WTC11 (cell line): Measurements from ENCODE around the gene ISY1. TPM values are rescaled to one million over a fixed set of nuclear protein-coding genes. Genes with fewer than 3 reads are reported as not detected.
A peak's percentile ranks its signal among the peaks of the same experiment; 100 is the strongest.
"Not testable (repeated sequence)": the region's sequence is repeated elsewhere in the genome, so short reads cannot be mapped to it uniquely, and the experiment has no call there.

ENCODE experiments used
- ATAC-seq: fragments of 200-7000 bp; cut with Tn5 transposase; 2 replicates; pipeline ENCODE4 v1.10.0; 2021; ENCODE audit warnings: mild to moderate bottlenecking, moderate library complexity
- CTCF ChIA-PET: fragments of 300-600 bp; sonication (Branson Sonifier 250); formaldehyde crosslinking; loops from one replicate; lab custom pipeline; 2021; ENCODE audit warnings: antibody characterized with exemption; lab: Charles Lee
- POLR2A ChIA-PET: fragments of 350-600 bp; sonication (Branson Sonifier 250); formaldehyde crosslinking; loops from one replicate; lab custom pipeline; 2021; ENCODE audit warnings: antibody characterized with exemption; lab: Charles Lee
- DNase-seq: peaks from one replicate; pipeline ENCODE4 v3.0.0; 2021; ENCODE audit warnings: low spot score
- H3K27ac Mint-ChIP-seq: 2 replicates; pipeline ENCODE4 v1.8.0; 2021; ENCODE audit warnings: mixed read lengths
- H3K27me3 Mint-ChIP-seq: 2 replicates; pipeline ENCODE4 v1.8.0; 2021; ENCODE audit warnings: low read depth, mild to moderate bottlenecking, moderate library complexity, mixed read lengths
- H3K36me3 Mint-ChIP-seq: 2 replicates; pipeline ENCODE4 v1.8.0; 2021; ENCODE audit warnings: mixed read lengths
- H3K4me1 Mint-ChIP-seq: 2 replicates; pipeline ENCODE4 v1.8.0; 2022; ENCODE audit warnings: mixed read lengths
- H3K4me3 Mint-ChIP-seq: 2 replicates; pipeline ENCODE4 v1.8.0; 2021; ENCODE audit warnings: mild to moderate bottlenecking, moderate library complexity, mixed read lengths
- H3K9me3 Mint-ChIP-seq: 2 replicates; pipeline ENCODE4 v1.8.0; 2021; ENCODE audit warnings: mixed read lengths
- CREM ChIP-seq: sonication (generic); formaldehyde crosslinking; IDR thresholded peaks from 2 replicates; pipeline ENCODE4 v1.8.1; 2022; ENCODE audit warnings: mild to moderate bottlenecking, missing genetic modification reagents, moderate library complexity
- ELF4 ChIP-seq: sonication (generic); formaldehyde crosslinking; IDR thresholded peaks from 2 replicates; pipeline ENCODE4 v1.8.1; 2022; ENCODE audit warnings: low read depth, mild to moderate bottlenecking, moderate library complexity, missing genetic modification reagents
- GRHL2 ChIP-seq: fragments of 250-450 bp; sonication (Bioruptor Pico); IDR thresholded peaks from 2 replicates; pipeline ENCODE4 v1.8.0; 2022; ENCODE audit warnings: mild to moderate bottlenecking, moderate library complexity; ENCODE audit not compliant: insufficient replicate concordance, severe bottlenecking
- HMGA2 ChIP-seq: fragments of 250-450 bp; sonication (Bioruptor Pico); IDR thresholded peaks from 2 replicates; pipeline ENCODE4 v1.4.0; 2021; ENCODE audit warnings: mild to moderate bottlenecking, moderate library complexity
- NR2C2 ChIP-seq: sonication (generic); formaldehyde crosslinking; IDR thresholded peaks from 2 replicates; pipeline ENCODE4 v1.8.0; 2022; ENCODE audit warnings: mild to moderate bottlenecking, missing genetic modification reagents
- RORB ChIP-seq: fragments of 250-450 bp; sonication (Bioruptor Pico); IDR thresholded peaks from 2 replicates; pipeline ENCODE4 v1.9.0; 2021; ENCODE audit warnings: mild to moderate bottlenecking
- ZNF219 ChIP-seq: sonication (generic); formaldehyde crosslinking; IDR thresholded peaks from 2 replicates; pipeline ENCODE4 v1.8.0; 2023; ENCODE audit warnings: missing genetic modification reagents, mild to moderate bottlenecking, borderline replicate concordance
- ZNF232 ChIP-seq: sonication (generic); formaldehyde crosslinking; IDR thresholded peaks from 2 replicates; pipeline ENCODE4 v1.8.0; 2022; ENCODE audit warnings: mild to moderate bottlenecking, missing genetic modification reagents
- total RNA-seq: library from RNA; stranded (reverse); gene quantifications from 3 replicates; pipeline ENCODE4 v1.2.3, GENCODE V29; 2021
- TF ChIP-seq, protein P1 (sequence below): fragments of 250-450 bp; sonication (Bioruptor Pico); IDR thresholded peaks from 2 replicates; pipeline ENCODE4 v1.9.0; 2021; ENCODE audit warnings: mild to moderate bottlenecking
- TF ChIP-seq, protein P2 (sequence below): sonication (generic); formaldehyde crosslinking; IDR thresholded peaks from 2 replicates; pipeline ENCODE4 v1.8.0; 2022; ENCODE audit warnings: mild to moderate bottlenecking, missing genetic modification reagents
- TF ChIP-seq, protein P3 (sequence below): sonication (generic); formaldehyde crosslinking; IDR thresholded peaks from 2 replicates; pipeline ENCODE4 v1.8.0; 2023; ENCODE audit warnings: missing genetic modification reagents, mild to moderate bottlenecking, borderline replicate concordance

Gene ISY1
- total RNA-seq, 1 experiment from 2014 or later: 25.0 TPM

DNA sequence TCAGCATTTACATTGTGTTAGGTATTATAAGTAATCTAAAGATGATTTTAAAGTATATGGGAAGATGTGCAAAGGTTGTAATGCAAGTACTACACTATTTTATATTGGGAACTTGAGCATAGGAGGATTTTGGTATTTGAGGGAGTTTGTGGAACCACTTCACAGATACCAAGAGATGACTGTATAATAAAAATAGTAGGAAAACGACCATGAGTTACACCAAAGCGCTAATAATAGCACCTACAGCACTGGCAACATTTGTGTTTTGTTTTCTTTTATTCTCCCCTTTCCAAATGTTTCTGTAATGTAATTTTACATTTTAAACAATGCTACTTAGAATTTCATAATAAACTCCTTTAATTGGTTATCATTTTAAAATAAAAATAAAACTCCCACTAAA is 12.3 kb upstream of the ISY1 start:
- POLR2A ChIA-PET: no interaction called here
- no peak for ATAC-seq
- Mint-ChIP-seq H3K9me3 (no peaks in the 10 kb centered on the region), H3K27ac (0 out of 2 replicates have a peak overlapping the region, but pooled peaks have one; percentile 19), H3K4me3 (no peak overlapping the region), H3K36me3 (peaks cover 52% of the 10 kb centered on the region), H3K4me1 (peaks cover 7% of the 10 kb centered on the region), H3K27me3 (no peaks in the 10 kb centered on the region)
- TF ChIP-seq, protein P1, sequence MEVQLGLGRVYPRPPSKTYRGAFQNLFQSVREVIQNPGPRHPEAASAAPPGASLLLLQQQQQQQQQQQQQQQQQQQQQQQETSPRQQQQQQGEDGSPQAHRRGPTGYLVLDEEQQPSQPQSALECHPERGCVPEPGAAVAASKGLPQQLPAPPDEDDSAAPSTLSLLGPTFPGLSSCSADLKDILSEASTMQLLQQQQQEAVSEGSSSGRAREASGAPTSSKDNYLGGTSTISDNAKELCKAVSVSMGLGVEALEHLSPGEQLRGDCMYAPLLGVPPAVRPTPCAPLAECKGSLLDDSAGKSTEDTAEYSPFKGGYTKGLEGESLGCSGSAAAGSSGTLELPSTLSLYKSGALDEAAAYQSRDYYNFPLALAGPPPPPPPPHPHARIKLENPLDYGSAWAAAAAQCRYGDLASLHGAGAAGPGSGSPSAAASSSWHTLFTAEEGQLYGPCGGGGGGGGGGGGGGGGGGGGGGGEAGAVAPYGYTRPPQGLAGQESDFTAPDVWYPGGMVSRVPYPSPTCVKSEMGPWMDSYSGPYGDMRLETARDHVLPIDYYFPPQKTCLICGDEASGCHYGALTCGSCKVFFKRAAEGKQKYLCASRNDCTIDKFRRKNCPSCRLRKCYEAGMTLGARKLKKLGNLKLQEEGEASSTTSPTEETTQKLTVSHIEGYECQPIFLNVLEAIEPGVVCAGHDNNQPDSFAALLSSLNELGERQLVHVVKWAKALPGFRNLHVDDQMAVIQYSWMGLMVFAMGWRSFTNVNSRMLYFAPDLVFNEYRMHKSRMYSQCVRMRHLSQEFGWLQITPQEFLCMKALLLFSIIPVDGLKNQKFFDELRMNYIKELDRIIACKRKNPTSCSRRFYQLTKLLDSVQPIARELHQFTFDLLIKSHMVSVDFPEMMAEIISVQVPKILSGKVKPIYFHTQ (CRISPR knock-in tag): no peak
- TF ChIP-seq RORB (no peak), ZNF232 (CRISPR knock-in tag) (no peak), NR2C2 (CRISPR knock-in tag) (no peak)
- CTCF ChIA-PET: interaction anchor here (0.8 kb wide), 1 partner anchor 11 kb away, joined by 3 read pairs; no protein-coding TSS in a partner anchor
- DNase-seq: no peak

DNA sequence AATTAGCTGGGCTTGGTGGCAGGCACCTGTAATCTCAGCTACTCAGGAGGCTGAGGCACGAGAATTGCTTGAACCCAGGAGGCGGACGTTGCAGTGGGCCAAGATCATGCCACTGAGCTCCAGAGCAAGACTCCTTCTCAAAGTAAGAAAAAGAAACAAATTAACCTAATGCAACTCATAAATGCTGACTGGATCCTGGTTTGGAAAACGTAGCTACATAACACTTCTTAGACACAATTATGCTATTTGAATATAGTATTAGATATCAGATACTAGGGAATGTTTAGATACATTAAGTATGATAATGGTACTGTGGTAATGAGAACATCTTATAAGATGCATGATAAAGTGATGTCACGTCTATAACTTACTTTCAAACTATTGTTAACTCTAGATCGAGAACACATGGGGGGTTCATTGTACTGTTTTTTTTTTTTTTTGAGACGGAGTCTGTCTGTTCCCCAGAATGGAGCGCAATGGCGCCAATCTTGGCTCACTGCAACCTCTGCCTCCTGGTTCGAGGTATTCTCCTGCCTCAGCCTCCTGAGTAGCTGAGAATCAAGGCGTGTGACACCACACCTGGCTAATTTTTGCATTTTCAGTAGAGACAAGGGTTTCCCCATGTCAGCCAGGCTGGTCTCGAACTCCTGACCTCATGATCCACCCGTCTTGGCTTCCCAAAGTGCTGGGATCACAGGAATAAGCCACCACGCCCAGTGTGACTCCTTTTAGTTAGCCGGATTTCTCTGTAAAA is 5.9 kb upstream of the ISY1 start:
- CTCF ChIA-PET: interaction anchor here (1.8 kb wide), 1 partner anchor 79 kb away, joined by 7 read pairs; no protein-coding TSS in a partner anchor
- no peak overlapping the region for H3K27ac Mint-ChIP-seq
- TF ChIP-seq, protein P2, sequence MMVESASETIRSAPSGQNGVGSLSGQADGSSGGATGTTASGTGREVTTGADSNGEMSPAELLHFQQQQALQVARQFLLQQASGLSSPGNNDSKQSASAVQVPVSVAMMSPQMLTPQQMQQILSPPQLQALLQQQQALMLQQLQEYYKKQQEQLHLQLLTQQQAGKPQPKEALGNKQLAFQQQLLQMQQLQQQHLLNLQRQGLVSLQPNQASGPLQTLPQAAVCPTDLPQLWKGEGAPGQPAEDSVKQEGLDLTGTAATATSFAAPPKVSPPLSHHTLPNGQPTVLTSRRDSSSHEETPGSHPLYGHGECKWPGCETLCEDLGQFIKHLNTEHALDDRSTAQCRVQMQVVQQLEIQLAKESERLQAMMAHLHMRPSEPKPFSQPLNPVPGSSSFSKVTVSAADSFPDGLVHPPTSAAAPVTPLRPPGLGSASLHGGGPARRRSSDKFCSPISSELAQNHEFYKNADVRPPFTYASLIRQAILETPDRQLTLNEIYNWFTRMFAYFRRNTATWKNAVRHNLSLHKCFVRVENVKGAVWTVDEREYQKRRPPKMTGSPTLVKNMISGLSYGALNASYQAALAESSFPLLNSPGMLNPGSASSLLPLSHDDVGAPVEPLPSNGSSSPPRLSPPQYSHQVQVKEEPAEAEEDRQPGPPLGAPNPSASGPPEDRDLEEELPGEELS: no peak
- TF ChIP-seq, protein P3, sequence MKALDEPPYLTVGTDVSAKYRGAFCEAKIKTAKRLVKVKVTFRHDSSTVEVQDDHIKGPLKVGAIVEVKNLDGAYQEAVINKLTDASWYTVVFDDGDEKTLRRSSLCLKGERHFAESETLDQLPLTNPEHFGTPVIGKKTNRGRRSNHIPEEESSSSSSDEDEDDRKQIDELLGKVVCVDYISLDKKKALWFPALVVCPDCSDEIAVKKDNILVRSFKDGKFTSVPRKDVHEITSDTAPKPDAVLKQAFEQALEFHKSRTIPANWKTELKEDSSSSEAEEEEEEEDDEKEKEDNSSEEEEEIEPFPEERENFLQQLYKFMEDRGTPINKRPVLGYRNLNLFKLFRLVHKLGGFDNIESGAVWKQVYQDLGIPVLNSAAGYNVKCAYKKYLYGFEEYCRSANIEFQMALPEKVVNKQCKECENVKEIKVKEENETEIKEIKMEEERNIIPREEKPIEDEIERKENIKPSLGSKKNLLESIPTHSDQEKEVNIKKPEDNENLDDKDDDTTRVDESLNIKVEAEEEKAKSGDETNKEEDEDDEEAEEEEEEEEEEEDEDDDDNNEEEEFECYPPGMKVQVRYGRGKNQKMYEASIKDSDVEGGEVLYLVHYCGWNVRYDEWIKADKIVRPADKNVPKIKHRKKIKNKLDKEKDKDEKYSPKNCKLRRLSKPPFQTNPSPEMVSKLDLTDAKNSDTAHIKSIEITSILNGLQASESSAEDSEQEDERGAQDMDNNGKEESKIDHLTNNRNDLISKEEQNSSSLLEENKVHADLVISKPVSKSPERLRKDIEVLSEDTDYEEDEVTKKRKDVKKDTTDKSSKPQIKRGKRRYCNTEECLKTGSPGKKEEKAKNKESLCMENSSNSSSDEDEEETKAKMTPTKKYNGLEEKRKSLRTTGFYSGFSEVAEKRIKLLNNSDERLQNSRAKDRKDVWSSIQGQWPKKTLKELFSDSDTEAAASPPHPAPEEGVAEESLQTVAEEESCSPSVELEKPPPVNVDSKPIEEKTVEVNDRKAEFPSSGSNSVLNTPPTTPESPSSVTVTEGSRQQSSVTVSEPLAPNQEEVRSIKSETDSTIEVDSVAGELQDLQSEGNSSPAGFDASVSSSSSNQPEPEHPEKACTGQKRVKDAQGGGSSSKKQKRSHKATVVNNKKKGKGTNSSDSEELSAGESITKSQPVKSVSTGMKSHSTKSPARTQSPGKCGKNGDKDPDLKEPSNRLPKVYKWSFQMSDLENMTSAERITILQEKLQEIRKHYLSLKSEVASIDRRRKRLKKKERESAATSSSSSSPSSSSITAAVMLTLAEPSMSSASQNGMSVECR (CRISPR knock-in tag): no peak
- no peak for TF ChIP-seq HMGA2 (CRISPR knock-in tag)
- TF ChIP-seq CREM: 0 out of 2 replicates have a peak, but pooled peaks have one; percentile 46
- TF ChIP-seq GRHL2 (CRISPR knock-in tag): no peak
- no peak for TF ChIP-seq ELF4 (CRISPR knock-in tag)
- no peak for TF ChIP-seq ZNF219 (CRISPR knock-in tag)

DNA sequence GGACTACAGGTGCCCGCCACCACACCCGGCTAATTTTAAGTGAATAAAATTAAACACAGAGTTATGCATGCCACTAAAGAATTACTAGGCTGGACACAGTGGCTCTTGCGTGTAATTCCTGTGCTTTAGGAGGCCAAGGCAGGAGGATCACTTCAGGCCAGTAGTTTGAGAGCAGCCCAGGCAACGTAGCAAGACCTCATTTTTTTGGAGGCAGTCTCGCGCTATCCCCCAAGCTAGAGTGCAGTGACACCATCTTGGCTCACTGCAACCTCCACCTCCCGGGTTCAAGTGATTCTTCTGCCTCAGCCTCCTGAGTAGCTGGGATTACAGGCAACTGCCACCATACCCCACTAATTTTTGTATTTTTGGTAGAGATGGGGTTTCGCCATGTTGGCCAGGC is 4.7 kb upstream of the ISY1 start:
- ChIA-PET CTCF (interaction anchor here (1.1 to 1.8 kb wide), 2 partner anchors 80 to 119 kb away, joined by 3 to 7 read pairs; no protein-coding TSS in a partner anchor), POLR2A (interaction anchor here (1.6 kb wide), 1 partner anchor 149 kb away, joined by 3 read pairs; no protein-coding TSS in a partner anchor)
- H3K27ac Mint-ChIP-seq: not testable (repeated sequence)

More for the DNA sequence above, 5.9 kb upstream of the ISY1 start:
- POLR2A ChIA-PET: interaction anchor here (1.6 kb wide), 1 partner anchor 148 kb away, joined by 3 read pairs; no protein-coding TSS in a partner anchor
- DNase-seq (no peak), ATAC-seq (no peak)
- H3K4me3 Mint-ChIP-seq: no peak overlapping the region
- H3K4me1 Mint-ChIP-seq: peaks cover 7% of the 10 kb centered on the region
- no peaks in the 10 kb centered on the region for H3K27me3 Mint-ChIP-seq
- peaks cover 45% of the 10 kb centered on the region for H3K36me3 Mint-ChIP-seq
- no peaks in the 10 kb centered on the region for H3K9me3 Mint-ChIP-seq

More for the DNA sequence above, 4.7 kb upstream of the ISY1 start:
- not testable (repeated sequence) for H3K27me3 Mint-ChIP-seq, H3K9me3 Mint-ChIP-seq, H3K4me3 Mint-ChIP-seq, ATAC-seq, H3K4me1 Mint-ChIP-seq, DNase-seq
- peaks cover 34% of the 10 kb centered on the region for H3K36me3 Mint-ChIP-seq
